Activated T-helper 17 cell treated with anti-CD3 and anti-CD28 coated beads, Interleukin-2, amount 50 U/mL, for 72 hours (primary cell): ENCODE measurements around the gene OTX2. TPM values are rescaled to one million over a fixed set of nuclear protein-coding genes. Genes with fewer than 3 reads are reported as not detected.

Experiments used
- ATAC-seq: fragments of 150-1000 bp; cut with Tn5 transposase; replicated peaks from 2 replicates; pipeline ENCODE4 v1.10.0; 2021; ENCODE audit warnings: mild to moderate bottlenecking, moderate library complexity
- H3K27ac Mint-ChIP-seq: one replicate; pipeline ENCODE4 v1.8.0; 2022; ENCODE audit warnings: mixed read lengths
- H3K27me3 Mint-ChIP-seq: one replicate; pipeline ENCODE4 v1.8.0; 2022; ENCODE audit warnings: mixed read lengths
- H3K36me3 Mint-ChIP-seq: one replicate; pipeline ENCODE4 v1.8.0; 2022; ENCODE audit warnings: low read depth, mild to moderate bottlenecking, mixed read lengths
- H3K4me1 Mint-ChIP-seq: one replicate; pipeline ENCODE4 v1.8.0; 2022; ENCODE audit warnings: mixed read lengths
- H3K4me3 Mint-ChIP-seq: one replicate; pipeline ENCODE4 v1.8.0; 2022; ENCODE audit warnings: mild to moderate bottlenecking, mixed read lengths
- H3K9me3 Mint-ChIP-seq: one replicate; pipeline ENCODE4 v1.8.0; 2022; ENCODE audit warnings: mixed read lengths
- total RNA-seq, 2 donors: library from RNA; stranded (reverse); gene quantifications; one replicate each; pipeline ENCODE4 v1.2.3, GENCODE V29; 2022

Gene OTX2
- total RNA-seq, 2 donors from 2014 or later = not detected

DNA sequence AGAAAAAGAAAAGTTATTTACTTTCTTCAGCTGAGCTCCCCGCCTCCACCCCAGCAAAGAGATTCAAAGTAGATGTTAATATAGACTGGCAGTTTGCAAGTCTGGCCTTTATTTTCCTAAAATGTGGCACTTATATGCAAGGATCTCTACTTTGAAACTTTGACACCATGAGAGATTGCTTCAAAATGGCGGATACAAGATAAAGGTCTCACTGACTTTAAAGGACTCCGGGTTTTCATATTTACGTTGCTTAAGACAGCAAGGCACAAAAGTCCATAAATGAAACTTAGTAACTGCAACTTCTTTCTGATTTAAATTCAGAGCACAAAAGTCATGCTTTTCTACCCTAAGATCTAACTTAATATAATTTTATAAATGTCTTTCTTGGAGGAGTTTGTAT lies 3.5 kb downstream of the OTX2 start:
- Mint-ChIP-seq H3K4me3 (no peak overlapping the region), H3K27me3 (peaks cover 72% of the 10 kb centered on the region), H3K9me3 (peaks cover 8% of the 10 kb centered on the region), H3K36me3 (peaks cover 19% of the 10 kb centered on the region), H3K4me1 (peaks cover 7% of the 10 kb centered on the region), H3K27ac (no peak overlapping the region)
- no peak for ATAC-seq

- Mint-ChIP-seq H3K27me3 (peaks cover 75% of the 10 kb centered on the region), H3K9me3 (peaks cover 8% of the 10 kb centered on the region), H3K27ac (no peak overlapping the region), H3K36me3 (peaks cover 19% of the 10 kb centered on the region), H3K4me1 (peaks cover 7% of the 10 kb centered on the region), H3K4me3 (no peak overlapping the region)
- ATAC-seq = no peak
Measured at GRCh38 chr14:56805992-56806727, 4.1 kb downstream of the OTX2 start.

GRCh38 chr14:56805201-56805991 lies 4.9 kb downstream of the OTX2 start:
- Mint-ChIP-seq H3K4me1 (peaks cover 7% of the 10 kb centered on the region), H3K9me3 (peaks cover 5% of the 10 kb centered on the region), H3K36me3 (peaks cover 15% of the 10 kb centered on the region), H3K4me3 (no peak overlapping the region), H3K27me3 (peaks cover 74% of the 10 kb centered on the region), H3K27ac (no peak overlapping the region)
- ATAC-seq = no peak

- Mint-ChIP-seq H3K9me3 (no peaks in the 10 kb centered on the region), H3K4me1 (no peaks in the 10 kb centered on the region), H3K4me3 (no peak overlapping the region), H3K36me3 (peaks cover 6% of the 10 kb centered on the region), H3K27ac (no peak overlapping the region), H3K27me3 (peaks cover 78% of the 10 kb centered on the region)
- ATAC-seq = no peak
Measured at GRCh38 chr14:56803816-56804535, 6.3 kb downstream of the OTX2 start.

GRCh38 chr14:56801920-56802319 lies 8.4 kb downstream of the OTX2 start:
- Mint-ChIP-seq H3K36me3 (peaks cover 6% of the 10 kb centered on the region), H3K27ac (no peak overlapping the region), H3K27me3 (peaks cover 75% of the 10 kb centered on the region), H3K4me3 (no peak overlapping the region), H3K9me3 (no peaks in the 10 kb centered on the region), H3K4me1 (no peaks in the 10 kb centered on the region)
- ATAC-seq = no peak

- H3K36me3 Mint-ChIP-seq = no peaks in the 10 kb centered on the region
- no peaks in the 10 kb centered on the region for H3K4me1 Mint-ChIP-seq
- no peak for ATAC-seq
- peaks cover 67% of the 10 kb centered on the region for H3K27me3 Mint-ChIP-seq
- no peak overlapping the region for H3K4me3 Mint-ChIP-seq
- no peak overlapping the region for H3K27ac Mint-ChIP-seq
- H3K9me3 Mint-ChIP-seq = no peaks in the 10 kb centered on the region
Measured at GRCh38 chr14:56799343-56799645, 11.0 kb downstream of the OTX2 start.

DNA sequence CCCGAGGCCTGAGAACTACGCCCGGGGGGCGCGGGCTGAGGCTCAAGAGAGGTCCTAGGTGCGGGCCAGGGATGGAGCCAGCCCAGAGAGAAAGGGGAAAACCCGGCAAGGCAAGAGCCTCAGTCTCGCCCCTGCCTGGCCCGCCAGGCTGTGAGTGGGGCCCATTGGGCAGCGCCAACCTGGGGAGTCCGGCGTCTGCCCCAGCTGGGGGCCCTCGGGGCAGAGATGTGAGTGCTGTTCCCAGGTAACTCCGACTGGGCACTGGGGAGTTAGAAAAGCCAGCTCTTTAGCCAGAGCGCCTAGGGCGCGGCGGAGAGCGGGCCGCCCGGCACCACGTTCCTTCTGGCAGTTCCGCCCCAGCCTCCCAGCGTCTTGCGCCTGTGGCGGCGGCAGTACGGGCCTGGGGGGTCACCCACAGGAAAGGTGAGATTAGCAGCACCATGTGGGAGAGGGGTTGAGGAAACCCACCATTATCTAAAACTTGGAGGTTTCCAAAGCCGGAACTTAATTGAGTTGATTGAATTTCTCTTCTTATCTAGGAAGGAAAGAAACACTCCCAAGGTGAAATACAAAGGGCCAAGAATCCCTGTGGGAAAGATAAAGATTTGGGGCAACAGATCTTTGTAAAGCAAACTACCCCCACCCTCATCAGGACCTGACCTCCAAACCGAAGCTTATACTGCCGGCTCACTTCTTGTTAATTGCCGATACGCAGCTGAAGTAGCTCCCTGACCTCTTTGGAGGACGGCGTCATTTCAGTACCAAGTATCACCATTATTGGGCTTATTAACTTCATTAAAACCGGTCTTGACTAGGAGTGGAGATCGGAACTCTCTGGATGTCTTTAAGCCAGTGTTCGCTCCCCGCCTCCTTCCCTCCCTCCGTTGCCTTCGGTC lies 11.6 kb downstream of the OTX2 start:
- H3K4me1 Mint-ChIP-seq = no peaks in the 10 kb centered on the region
- no peaks in the 10 kb centered on the region for H3K9me3 Mint-ChIP-seq
- peaks cover 67% of the 10 kb centered on the region for H3K27me3 Mint-ChIP-seq
- no peak for ATAC-seq
- H3K36me3 Mint-ChIP-seq = no peaks in the 10 kb centered on the region
- no peak overlapping the region for H3K4me3 Mint-ChIP-seq
- no peak overlapping the region for H3K27ac Mint-ChIP-seq

GRCh38 chr14:56797569-56798446 lies 12.5 kb downstream of the OTX2 start:
- Mint-ChIP-seq H3K4me3 (peak overlapping the region; percentile 54), H3K27me3 (peaks cover 69% of the 10 kb centered on the region), H3K9me3 (no peaks in the 10 kb centered on the region), H3K27ac (no peak overlapping the region), H3K36me3 (no peaks in the 10 kb centered on the region), H3K4me1 (no peaks in the 10 kb centered on the region)
- no peak for ATAC-seq

DNA sequence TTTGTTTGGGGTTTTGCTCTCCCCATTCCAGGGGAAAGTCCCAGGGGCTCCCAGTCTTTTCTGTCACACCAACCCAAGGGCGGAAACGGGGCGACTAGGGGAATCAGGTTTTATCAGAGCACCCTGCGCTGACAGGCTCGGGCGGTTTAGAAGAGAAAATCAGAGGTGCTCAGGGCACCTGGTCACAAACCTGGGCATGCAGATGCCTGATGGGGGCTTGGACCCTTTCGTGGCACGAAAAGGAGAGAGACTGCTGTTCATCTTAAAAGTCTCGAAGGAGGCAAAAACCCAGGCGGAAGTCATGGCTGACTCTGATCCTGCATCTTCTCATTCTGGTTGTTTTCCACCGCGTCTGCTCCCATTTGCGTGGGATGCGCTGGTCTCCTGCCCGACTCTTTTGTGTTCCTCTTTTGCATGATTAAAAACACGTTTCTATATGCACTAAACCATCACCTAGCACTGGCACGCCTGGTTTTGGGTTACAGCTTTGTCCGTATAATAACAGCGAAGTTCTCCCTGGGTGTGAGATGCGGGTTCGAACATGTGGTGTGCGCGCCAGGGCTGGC lies 13.2 kb downstream of the OTX2 start:
- H3K27ac Mint-ChIP-seq = no peak overlapping the region
- H3K9me3 Mint-ChIP-seq = no peaks in the 10 kb centered on the region
- no peak for ATAC-seq
- H3K27me3 Mint-ChIP-seq = peaks cover 68% of the 10 kb centered on the region
- H3K36me3 Mint-ChIP-seq = no peaks in the 10 kb centered on the region
- H3K4me3 Mint-ChIP-seq = peak overlapping the region; percentile 54
- H3K4me1 Mint-ChIP-seq = no peaks in the 10 kb centered on the region

DNA sequence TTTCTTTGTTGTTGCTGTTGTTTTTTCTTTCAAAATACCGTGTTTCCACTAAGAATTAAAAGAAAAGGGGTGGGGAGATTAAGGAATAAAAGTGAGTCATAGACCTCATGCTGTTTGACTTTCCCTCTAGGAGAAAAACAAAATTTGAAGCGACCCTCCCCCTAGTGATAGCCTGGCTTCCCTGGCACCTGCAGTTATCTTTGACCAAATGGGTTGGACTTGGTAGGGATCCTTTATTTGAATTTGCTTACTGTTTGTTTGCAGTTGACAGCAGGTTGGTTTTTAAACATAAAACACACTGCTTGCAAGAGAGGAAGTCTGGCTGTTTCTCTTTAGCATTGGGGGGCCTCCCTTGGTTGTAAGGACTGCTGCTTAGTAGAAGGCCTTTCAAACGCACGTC lies 14.0 kb downstream of the OTX2 start:
- Mint-ChIP-seq H3K36me3 (no peaks in the 10 kb centered on the region), H3K27me3 (peaks cover 67% of the 10 kb centered on the region), H3K9me3 (no peaks in the 10 kb centered on the region)

DNA sequence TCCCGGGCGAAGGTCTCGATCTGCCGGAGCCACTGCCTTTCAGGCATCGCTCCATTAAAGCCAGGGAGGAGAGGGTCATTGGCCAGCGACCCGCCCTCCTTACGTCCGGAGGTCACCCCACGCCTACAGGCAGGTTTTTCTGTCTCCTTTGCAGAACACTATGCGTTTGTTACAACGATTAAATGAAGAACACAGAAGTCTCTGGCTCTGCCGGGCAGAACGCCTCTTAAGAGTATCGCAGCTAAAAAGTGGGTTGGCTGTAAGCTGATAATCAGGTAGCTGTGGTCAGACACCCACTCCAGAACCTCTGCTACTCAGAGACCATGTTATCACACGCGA lies 15.0 kb downstream of the OTX2 start:
- Mint-ChIP-seq H3K4me3 (no peak overlapping the region), H3K9me3 (no peaks in the 10 kb centered on the region), H3K27me3 (peaks cover 63% of the 10 kb centered on the region), H3K4me1 (no peaks in the 10 kb centered on the region), H3K27ac (no peak overlapping the region), H3K36me3 (no peaks in the 10 kb centered on the region)
- ATAC-seq = no peak

More for the DNA sequence above, 14.0 kb downstream of the OTX2 start:
- Mint-ChIP-seq H3K4me3 (no peak overlapping the region), H3K4me1 (no peaks in the 10 kb centered on the region), H3K27ac (no peak overlapping the region)
- no peak for ATAC-seq

- no peak overlapping the region for H3K4me3 Mint-ChIP-seq
- peaks cover 62% of the 10 kb centered on the region for H3K27me3 Mint-ChIP-seq
- H3K4me1 Mint-ChIP-seq = no peaks in the 10 kb centered on the region
- no peaks in the 10 kb centered on the region for H3K36me3 Mint-ChIP-seq
- H3K27ac Mint-ChIP-seq = no peak overlapping the region
- H3K9me3 Mint-ChIP-seq = no peaks in the 10 kb centered on the region
- no peak for ATAC-seq
Measured at GRCh38 chr14:56794557-56795283, 15.6 kb downstream of the OTX2 start.

DNA sequence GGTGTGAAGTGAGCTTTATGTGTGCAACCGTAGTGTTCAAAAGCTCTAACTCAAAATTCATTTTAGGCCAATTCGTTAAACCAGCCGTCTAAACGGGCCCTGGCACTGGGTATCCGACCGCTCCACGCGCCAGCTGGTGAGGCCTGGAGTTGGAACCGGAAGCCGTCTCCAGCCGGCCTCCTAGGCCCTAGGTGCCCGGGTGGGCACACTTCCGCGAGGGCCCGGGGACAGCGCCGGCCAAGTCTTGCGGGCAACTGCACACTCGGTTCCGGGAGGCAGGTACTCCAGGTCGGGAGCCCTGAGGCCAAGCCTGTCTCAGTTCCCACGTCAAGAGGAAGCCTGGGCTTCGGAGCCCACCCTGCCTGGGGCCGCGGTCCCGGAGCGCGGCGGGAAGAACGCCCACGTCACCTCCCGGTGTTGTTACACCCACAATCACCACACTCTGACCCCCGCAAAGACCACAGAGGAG lies 16.2 kb downstream of the OTX2 start:
- H3K4me1 Mint-ChIP-seq = no peaks in the 10 kb centered on the region
- peaks cover 60% of the 10 kb centered on the region for H3K27me3 Mint-ChIP-seq
- ATAC-seq = no peak
- no peak overlapping the region for H3K27ac Mint-ChIP-seq
- H3K9me3 Mint-ChIP-seq = no peaks in the 10 kb centered on the region
- H3K4me3 Mint-ChIP-seq = no peak overlapping the region
- H3K36me3 Mint-ChIP-seq = no peaks in the 10 kb centered on the region
